Heart right ventricle (tissue), 16 donors: ENCODE results near the gene PIK3C2G. TPM values are rescaled to one million over a fixed set of nuclear protein-coding genes. Genes with fewer than 3 reads are reported as not detected.
"Not testable (repeated sequence)": the region's sequence is repeated elsewhere in the genome, so short reads cannot be mapped to it uniquely, and the experiment has no call there.

Source experiments
- ATAC-seq, 8 donors: fragments of 200-7000 bp; cut with Tn5 transposase; one replicate each; pipeline ENCODE4 v1.9.1; 2020; ENCODE audit warnings: mild to moderate bottlenecking in 8 of 8, moderate library complexity in 8 of 8, moderate number of reproducible peaks in 1 of 8
- DNase-seq, 2 donors: peaks; one replicate each; pipeline ENCODE4 v3.0.0-alpha.2; 2020
- H3K27ac ChIP-seq, 10 donors: fragments of 200-600 bp; sonication (generic) in 2 of 10; one replicate each; pipeline versions ENCODE4 v1.5.0 to v1.8.0; 2020 to 2022; ENCODE audit warnings: mild to moderate bottlenecking in 3 of 10
- H3K27me3 ChIP-seq, 7 donors: fragments of 200-600 bp; one replicate each; pipeline ENCODE4 v1.8.0; 2021 to 2022; ENCODE audit warnings: mild to moderate bottlenecking in 2 of 7
- H3K36me3 ChIP-seq, 9 donors: fragments of 200-600 bp; sonication (generic) in 1 of 9; one replicate each; pipeline versions ENCODE4 v1.5.0 to v1.8.0; 2020 to 2022; ENCODE audit warnings: mild to moderate bottlenecking in 2 of 9
- H3K4me1 ChIP-seq, 9 donors: fragments of 200-600 bp; sonication (generic) in 1 of 9; one replicate each; pipeline versions ENCODE4 v1.5.0 to v1.8.0; 2020 to 2022; ENCODE audit warnings: mild to moderate bottlenecking in 4 of 9
- H3K4me3 ChIP-seq, 10 donors: fragments of 200-600 bp; sonication (generic) in 2 of 10; one replicate each; pipeline versions ENCODE4 v1.5.0 to v1.8.0; 2020 to 2022; ENCODE audit warnings: mild to moderate bottlenecking in 7 of 10, moderate library complexity in 2 of 10
- H3K9me3 ChIP-seq, 11 donors: fragments of 200-600 bp in 10 of 11; sonication (generic) in 2 of 11; one replicate each; pipeline versions ENCODE4 v1.5.0 to v1.8.0; 2013 to 2022; ENCODE audit warnings: mild to moderate bottlenecking in 2 of 11, control low read depth in 1 of 11, moderate library complexity in 1 of 11
- CTCF ChIP-seq, 9 donors: fragments of 200-600 bp; sonication (generic) in 2 of 9; IDR thresholded peaks; one replicate each; pipeline versions ENCODE4 v1.5.0 to v1.8.0; 2021 to 2022; ENCODE audit warnings: antibody characterized with exemption in 9 of 9, mild to moderate bottlenecking in 5 of 9, moderate library complexity in 1 of 9
- WGBS, 2 donors: extraction: QIAGEN DNeasy Blood & Tissue Kit; methylation state at CpG; one replicate each; pipeline ENCODE4 v1.1.7; 2013; ENCODE audit warnings: inconsistent platforms in 1 of 2; 5-methylcytosine and 5-hydroxymethylcytosine counted together
- intact Hi-C, 10 donors: fragments of 100-400 bp; cut with DNase I; formaldehyde crosslinking; loops; one replicate each; pipeline versions ENCODE4 v1.11.1 to v1.14.2; 2022
- polyA plus RNA-seq, 2 donors: library from polyadenylated mRNA; stranded (reverse); fragments of 200-250 nt; gene quantifications; one replicate each; pipeline ENCODE4 v1.2.3, GENCODE V29; 2013
- total RNA-seq, 10 donors: library from RNA; stranded (reverse); fragmentation: NEBNext Ultra II Directional in 3 of 10; extraction: Animal tissue kit (Norgen Biotek cat#: 25700) in 3 of 10; gene quantifications; one replicate each; pipeline versions ENCODE4 v1.2.1 to v1.2.4, GENCODE V29; 2021 to 2023
- donor health status: Arrhythmogenic right ventricular cardiomyopathy.
- donor health status: ischemic (EF 13 %, LVEDD 7.1; RV severe dilation, severe dysfunction).
- donor health status: healthy with polysubstance abuse.
- donor health status: DM: no; HTN: yes; CAD: no.
- donor health status: DM: no; HTN: no; CAD: no.
- donor health status: ischemic (EF 25% LVEDD 6.9; RV normal size, moderate dysfunction).
- donor health status: ischemic (EF 25% LVEDD 5.7; RV mildly dilated, moderate dysfunction).
- donor health status: healthy.
- donor health status: DM: yes; HTN: yes; CAD: no.
- donor health status: Ischemic cardiomyopathy.
- donor health status: ischemic (EF 35%, LVEDD 5.7; RV mildly dilated, moderate dysfunction).
- donor health status: nonischemic (EF 11% LVEDD 7.7; RV severe dilation, severe dysfunction).
- donor health status: DM: yes; HTN: yes; CAD: no.
- donor health status: PGD.
- donor health status: ischemic (EF 29% LVEDD 5.4; RV normal size, mild dysfunction).
- donor health status: nonischemic (EF 23%, LVEDD 6.1; RV moderate dilation, normal function).

The PIK3C2G gene
- total and polyA plus RNA-seq, 12 donors, result not detected

GRCh38 chr12:18684430-18684829, 423.1 kb downstream of the PIK3C2G start:
- 56 to 66% methylated on average over 1 of the region's 1 CpG for WGBS, 2 donors
- TF ChIP-seq CTCF (IDR thresholded peaks at IDR 0.05), result no peak
- Histone ChIP-seq H3K27ac (no peak overlapping the region), H3K36me3 (no peaks in the 10 kb centered on the region), H3K27me3 (no peaks in the 10 kb centered on the region), H3K4me1 (peaks cover 0 to 4% (median 0%) of the 10 kb centered on the region in 9 donors), H3K9me3 (no peaks in the 10 kb centered on the region), H3K4me3 (no peak overlapping the region)
- intact Hi-C loops, result no loop called here
- DNase-seq (no peak), ATAC-seq (no peak)

DNA sequence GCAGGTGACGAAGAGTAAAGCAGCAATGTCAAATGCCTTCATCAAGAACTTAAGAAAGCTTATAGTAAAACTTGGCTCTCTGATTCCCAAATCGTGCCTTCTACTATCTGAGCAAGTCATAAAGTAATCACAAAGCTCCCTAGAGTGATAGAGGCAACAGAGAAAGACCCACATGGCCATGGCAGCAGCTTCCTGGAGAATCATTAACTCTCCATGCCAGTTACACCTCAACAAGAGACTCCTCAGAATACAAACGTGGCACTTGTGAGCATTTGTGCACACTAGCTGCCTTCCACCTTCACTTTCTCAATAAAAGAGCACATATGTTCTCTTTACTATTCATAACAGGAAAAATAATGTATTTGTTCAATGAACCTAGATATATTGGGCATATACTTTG, 428.5 kb downstream of the PIK3C2G start:
- DNase-seq, result no peak
- Histone ChIP-seq H3K9me3 (no peaks in the 10 kb centered on the region), H3K4me3 (no peak overlapping the region), H3K27me3 (no peaks in the 10 kb centered on the region), H3K27ac (no peak overlapping the region), H3K4me1 (peaks cover 0 to 9% (median 0%) of the 10 kb centered on the region in 9 donors), H3K36me3 (no peaks in the 10 kb centered on the region)
- WGBS, 2 donors, result 77 to 83% methylated on average over 3 of the region's 3 CpGs
- no peak for TF ChIP-seq CTCF (IDR thresholded peaks at IDR 0.05)
- no peak for ATAC-seq
- intact Hi-C loops, result loop anchor here in 1 of 10 donors (5.0 kb wide), 1 partner anchor 63 kb away; no protein-coding TSS in a partner anchor

- DNase-seq (no peak), ATAC-seq (peak; percentile 46 to 98 (median 90))
- H3K4me3 ChIP-seq, result no peak overlapping the region
- no peaks in the 10 kb centered on the region for H3K9me3 ChIP-seq
- H3K27ac ChIP-seq, result peak overlapping the region in 2 of 10 donors; percentile 37 to 49
- TF ChIP-seq CTCF (IDR thresholded peaks at IDR 0.05), result no peak
- H3K4me1 ChIP-seq, result peaks cover 0 to 9% (median 0%) of the 10 kb centered on the region in 9 donors
- intact Hi-C loops, result loop anchor here in 1 of 10 donors (5.0 kb wide), 1 partner anchor 62 kb away; no protein-coding TSS in a partner anchor
- H3K27me3 ChIP-seq, result no peaks in the 10 kb centered on the region
- WGBS, 2 donors, result 50 to 57% methylated on average over 4 of the region's 4 CpGs
- no peaks in the 10 kb centered on the region for H3K36me3 ChIP-seq
These were observed 429.3 kb downstream of the PIK3C2G start for GRCh38 chr12:18690653-18691052.

GRCh38 chr12:18693986-18694385, 432.7 kb downstream of the PIK3C2G start:
- not testable (repeated sequence) for H3K4me1 ChIP-seq, DNase-seq, H3K36me3 ChIP-seq, H3K4me3 ChIP-seq, ATAC-seq, H3K9me3 ChIP-seq, H3K27me3 ChIP-seq, H3K27ac ChIP-seq
- intact Hi-C loops, result loop anchor here in 1 of 10 donors (5.0 kb wide), 1 partner anchor 58 kb away; no protein-coding TSS in a partner anchor
- 76 to 83% methylated on average over 5 of the region's 5 CpGs for WGBS, 2 donors

DNA sequence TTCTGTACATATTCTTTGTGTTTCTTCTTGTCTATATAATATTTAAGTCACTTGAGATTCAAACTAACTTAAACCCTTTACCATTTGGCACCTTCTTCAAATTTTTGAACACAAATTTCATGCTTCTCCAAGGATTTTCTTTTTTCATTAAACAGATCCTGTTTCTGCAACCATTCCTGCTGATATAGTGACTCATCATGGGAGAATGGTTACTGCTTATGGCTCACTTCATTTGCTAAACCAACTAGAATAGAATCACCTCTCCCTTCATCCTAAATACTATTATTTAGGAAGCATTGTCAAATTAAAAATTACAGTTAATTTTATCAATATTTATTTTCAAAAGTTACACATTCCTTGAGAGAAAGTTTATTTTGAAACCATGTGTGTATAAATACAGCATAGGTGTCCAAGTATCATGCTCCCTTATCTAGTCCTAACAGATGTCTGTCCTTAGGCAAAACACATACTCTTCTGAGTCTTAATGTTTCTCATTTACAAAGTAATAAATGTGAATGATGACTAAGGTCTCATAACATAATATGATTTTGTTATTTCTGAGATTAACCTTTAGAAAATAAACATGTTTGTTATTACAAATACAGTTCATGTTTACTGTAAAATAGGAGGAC, 435.8 kb downstream of the PIK3C2G start:
- H3K36me3 ChIP-seq, result no peaks in the 10 kb centered on the region
- ATAC-seq, result no peak
- H3K4me1 ChIP-seq, result peaks cover 0 to 11% (median 0%) of the 10 kb centered on the region in 9 donors
- H3K9me3 ChIP-seq, result no peaks in the 10 kb centered on the region
- no peak overlapping the region for H3K27ac ChIP-seq
- H3K4me3 ChIP-seq, result no peak overlapping the region
- H3K27me3 ChIP-seq, result no peaks in the 10 kb centered on the region
- no peak for TF ChIP-seq CTCF (IDR thresholded peaks at IDR 0.05)
- no peak for DNase-seq
- intact Hi-C loops, result no loop called here
